HEK293 (cell line): ENCODE data around the gene RPSA.

Experiments
- CTCF ChIA-PET: fragments of 350-600 bp; formaldehyde crosslinking; extraction: SDS; loops from one replicate; lab custom pipeline; 2021; ENCODE audit warnings: antibody characterized with exemption; lab: Yijun Ruan, JAX
- POLR2A ChIA-PET: fragments of 300-600 bp; formaldehyde crosslinking; extraction: SDS; loops from one replicate; lab custom pipeline; 2020; ENCODE audit warnings: antibody characterized with exemption, inconsistent platforms; lab: Yijun Ruan, JAX
- H3K27ac ChIP-seq: fragments of 200-500 bp; sonication (Bioruptor generic); 2 replicates; pipeline ENCODE4 v1.5.1; 2014; ENCODE audit warnings: low read depth, low read length, control low read depth, inconsistent platforms; ENCODE audit errors: extremely low read depth
- H3K36me3 ChIP-seq, 2 experiments: fragments of 200-500 bp in 1 of 2; sonication (Bioruptor generic) in 1 of 2; 1 replicate in 1 of 2; 2 replicates in 1 of 2; pipeline ENCODE4 v1.5.1; 2014 to 2017; ENCODE audit warnings: inconsistent platforms in 2 of 2, low read length in 2 of 2; ENCODE audit not compliant: control insufficient read depth in 2 of 2, insufficient read depth in 1 of 2
- H3K4me1 ChIP-seq: fragments of 200-500 bp; sonication (Bioruptor generic); 2 replicates; pipeline ENCODE4 v1.5.1; 2014; ENCODE audit warnings: mild to moderate bottlenecking, low read length, inconsistent platforms; ENCODE audit not compliant: control insufficient read depth, insufficient read depth
- H3K4me3 ChIP-seq: 2 replicates; pipeline ENCODE4 v1.5.1; 2011; ENCODE audit warnings: low read depth, mild to moderate bottlenecking, control low read depth, low read length, moderate library complexity
- H3K9me3 ChIP-seq: fragments of 200-500 bp; sonication (Bioruptor generic); 2 replicates; pipeline ENCODE4 v1.5.1; 2014; ENCODE audit warnings: low read depth, low read length, inconsistent platforms; ENCODE audit not compliant: control insufficient read depth, insufficient read depth
- BCL11A ChIP-seq: fragments of 450-650 bp; formaldehyde crosslinking; IDR thresholded peaks from 2 replicates; pipeline ENCODE4 v1.5.1; 2016; ENCODE audit warnings: low read depth, missing biosample characterization, missing genetic modification characterization
- CTCF ChIP-seq: fragments of 450-650 bp; formaldehyde crosslinking; IDR thresholded peaks from 2 replicates; pipeline ENCODE4 v1.5.1; 2016; ENCODE audit warnings: missing biosample characterization, missing genetic modification characterization
- ELK4 ChIP-seq: IDR thresholded peaks from 2 replicates; pipeline ENCODE4 v1.6.1; 2011; ENCODE audit warnings: mild to moderate bottlenecking, low read depth, low read length, borderline replicate concordance
- SALL2 ChIP-seq: fragments of 450-650 bp; formaldehyde crosslinking; IDR thresholded peaks from 2 replicates; pipeline ENCODE4 v1.5.0; 2017; ENCODE audit warnings: missing biosample characterization, mild to moderate bottlenecking, missing genetic modification characterization, borderline replicate concordance
- ZBTB6 ChIP-seq: fragments of 450-650 bp; formaldehyde crosslinking; IDR thresholded peaks from 2 replicates; pipeline ENCODE4 v1.5.1; 2017; ENCODE audit warnings: missing biosample characterization, missing genetic modification characterization
- ZNF10 ChIP-seq: fragments of 450-650 bp; formaldehyde crosslinking; IDR thresholded peaks from 2 replicates; pipeline ENCODE4 v1.5.1; 2017; ENCODE audit warnings: missing biosample characterization, missing genetic modification characterization
- ZNF18 ChIP-seq: fragments of 450-650 bp; formaldehyde crosslinking; IDR thresholded peaks from 2 replicates; pipeline ENCODE4 v1.5.1; 2016; ENCODE audit warnings: missing biosample characterization, missing genetic modification characterization
- ZNF280D ChIP-seq: fragments of 450-650 bp; formaldehyde crosslinking; IDR thresholded peaks from 2 replicates; pipeline ENCODE4 v1.5.1; 2016; ENCODE audit warnings: missing biosample characterization, missing genetic modification characterization
- ZNF426 ChIP-seq: fragments of 450-650 bp; formaldehyde crosslinking; IDR thresholded peaks from 2 replicates; pipeline ENCODE4 v1.5.1; 2017; ENCODE audit warnings: missing biosample characterization, missing genetic modification characterization, mild to moderate bottlenecking, inconsistent platforms, moderate library complexity
- ZNF513 ChIP-seq: fragments of 450-650 bp; IDR thresholded peaks from 2 replicates; pipeline ENCODE4 v1.5.1; 2018; ENCODE audit warnings: missing biosample characterization, missing genetic modification characterization
- ZNF624 ChIP-seq: fragments of 450-650 bp; formaldehyde crosslinking; IDR thresholded peaks from 2 replicates; pipeline ENCODE4 v1.5.1; 2017; ENCODE audit warnings: missing biosample characterization, missing genetic modification characterization
- ZNF768 ChIP-seq: fragments of 450-650 bp; formaldehyde crosslinking; IDR thresholded peaks from 2 replicates; pipeline ENCODE4 v1.5.1; 2018; ENCODE audit warnings: missing biosample characterization, mild to moderate bottlenecking, missing genetic modification characterization
- ZNF776 ChIP-seq: fragments of 450-650 bp; formaldehyde crosslinking; IDR thresholded peaks from 2 replicates; pipeline ENCODE4 v1.5.0; 2017; ENCODE audit warnings: missing biosample characterization, missing genetic modification characterization, borderline replicate concordance
- ZNF791 ChIP-seq: fragments of 450-650 bp; formaldehyde crosslinking; IDR thresholded peaks from 2 replicates; pipeline ENCODE4 v1.5.1; 2016; ENCODE audit warnings: missing biosample characterization, missing genetic modification characterization
- ZNF843 ChIP-seq: fragments of 450-650 bp; formaldehyde crosslinking; IDR thresholded peaks from 2 replicates; pipeline ENCODE4 v1.5.1; 2016; ENCODE audit warnings: missing biosample characterization, missing genetic modification characterization
- ZXDB ChIP-seq: fragments of 450-650 bp; formaldehyde crosslinking; IDR thresholded peaks from 2 replicates; pipeline ENCODE4 v1.5.1; 2016; ENCODE audit warnings: missing biosample characterization, missing genetic modification characterization

The RPSA gene

GRCh38 chr3:39420543-39420942 is 14.0 kb downstream of the RPSA start (continued):
- TF ChIP-seq ELK4 (no peak), ZNF280D (no peak), ZNF768 (tag by site-specific recombination) (no peak), ZNF18 (tag by site-specific recombination) (no peak), ZNF624 (tag by site-specific recombination) (no peak), SALL2 (tag by site-specific recombination) (no peak), ZNF843 (tag by site-specific recombination) (no peak)

GRCh38 chr3:39423436-39423970 is 17.0 kb downstream of the RPSA start:
- no peak overlapping the region for H3K27ac ChIP-seq
- POLR2A ChIA-PET: no interaction called here
- TF ChIP-seq ZNF513 (tag by site-specific recombination) (no peak), ZNF791 (tag by site-specific recombination) (no peak), ZBTB6 (tag by site-specific recombination) (no peak), ZXDB (no peak), ZNF776 (tag by site-specific recombination) (no peak), ZNF10 (tag by site-specific recombination) (no peak), CTCF (tag by site-specific recombination) (no peak), BCL11A (tag by site-specific recombination) (no peak), ZNF426 (tag by site-specific recombination) (no peak)
- TF ChIP-seq, all 188 proteins: peak for 0
- CTCF ChIA-PET: interaction anchor here (1.4 to 1.5 kb wide), 2 partner anchors 24 to 75 kb away, joined by 3 to 5 read pairs; no protein-coding TSS in a partner anchor
- H3K9me3 ChIP-seq: no peaks in the 10 kb centered on the region
- H3K36me3 ChIP-seq: no peaks in the 10 kb centered on the region
- H3K4me3 ChIP-seq: no peak overlapping the region
- H3K4me1 ChIP-seq: no peaks in the 10 kb centered on the region
